Gastrocnemius medialis (tissue), 4 donors: ENCODE measurements around the gene ASRGL1. TPM values are rescaled to one million over a fixed set of nuclear protein-coding genes. Genes with fewer than 3 reads are reported as not detected.
A peak's percentile ranks its signal among the peaks of the same experiment; 100 is the strongest.

Experiments
- ATAC-seq, 2 donors: fragments of 150-250 bp; one replicate each; pipeline ENCODE4 v1.9.1; 2016
- DNase-seq, 2 donors: peaks; one replicate each; pipeline ENCODE4 v3.0.0-alpha.2; 2019
- H3K27ac ChIP-seq, 4 donors: fragments of 200-600 bp; sonication (generic); 1 replicate in 1 of 4; 2 replicates in 3 of 4; pipeline ENCODE4 v1.5.1; 2016 to 2018; ENCODE audit warnings: mild to moderate bottlenecking in 2 of 4, moderate library complexity in 1 of 4
- H3K27me3 ChIP-seq, 3 donors: fragments of 200-600 bp; sonication (generic) in 2 of 3; 1 replicate in 1 of 3; 2 replicates in 2 of 3; pipeline versions ENCODE4 v1.5.1 to v1.6.0; 2016 to 2019; ENCODE audit warnings: mild to moderate bottlenecking in 1 of 3, moderate library complexity in 1 of 3
- H3K36me3 ChIP-seq, 2 donors: fragments of 200-600 bp; sonication (generic) in 1 of 2; one replicate each; pipeline ENCODE4 v1.5.1; 2017 to 2018
- H3K4me1 ChIP-seq, 2 donors: fragments of 200-600 bp; sonication (generic) in 1 of 2; one replicate each; pipeline ENCODE4 v1.5.1; 2016 to 2017; ENCODE audit warnings: mild to moderate bottlenecking in 2 of 2
- H3K4me3 ChIP-seq, 4 donors: fragments of 200-600 bp; sonication (generic) in 3 of 4; 1 replicate in 1 of 4; 2 replicates in 3 of 4; pipeline ENCODE4 v1.5.1; 2016 to 2019; ENCODE audit warnings: mild to moderate bottlenecking in 2 of 4
- H3K9me3 ChIP-seq, 3 donors: fragments of 200-600 bp; sonication (generic) in 2 of 3; 1 replicate in 1 of 3; 2 replicates in 2 of 3; pipeline ENCODE4 v1.5.1; 2016 to 2019
- CTCF ChIP-seq, 5 experiments: fragments of 450-650 bp in 3 of 5; fragments of 200-600 bp in 2 of 5; sonication (generic) in 2 of 5; IDR thresholded peaks in 4 of 5; conservative IDR thresholded peaks in 1 of 5; 1 replicate in 4 of 5; 2 replicates in 1 of 5; pipeline ENCODE4 v1.5.1; 2016 to 2019; ENCODE audit warnings: antibody characterized with exemption in 5 of 5, mild to moderate bottlenecking in 3 of 5, moderate library complexity in 3 of 5
- POLR2A ChIP-seq, 2 donors: fragments of 450-650 bp; IDR thresholded peaks; one replicate each; pipeline ENCODE4 v1.6.1; 2017; ENCODE audit warnings: antibody characterized with exemption in 2 of 2, mild to moderate bottlenecking in 2 of 2, moderate library complexity in 2 of 2
- in situ Hi-C, 4 donors: fragments of 200-750 bp; cut with MboI; loops; one replicate each; pipeline versions ENCODE4 v1.15.0 to v1.8.0; 2017; ENCODE audit warnings: low sequenced_read_pairs in 4 of 4
- intact Hi-C: fragments of 100-400 bp; cut with DNase I; formaldehyde crosslinking; loops from one replicate; pipeline ENCODE4 v1.15.1; 2023; ENCODE audit warnings: low total_unique reads
- total RNA-seq, 4 donors: library from RNA; depleted of rRNA; stranded (reverse); fragments of >200 nt; gene quantifications; one replicate each; pipeline versions ENCODE4 v1.1.0 to v1.2.3, GENCODE V29; 2016

Gene ASRGL1
- total RNA-seq, 4 donors from 2014 or later, result 6.4 to 24.6 (median 8.7) TPM

GRCh38 chr11:62421996-62422395 is 84.7 kb downstream of the ASRGL1 start:
- no peaks in the 10 kb centered on the region for H3K4me1 ChIP-seq
- no peak for DNase-seq

GRCh38 chr11:62423012-62423411 is 85.8 kb downstream of the ASRGL1 start:
- no peaks in the 10 kb centered on the region for H3K36me3 ChIP-seq
- H3K27ac ChIP-seq, result no peak overlapping the region
- intact Hi-C loops (no loop called here), in situ Hi-C loops (loop anchor here (10.0 to 25.0 kb wide), 4 partner anchors 112 to 142 kb away; partner anchors contain the start of gene AHNAK (in 1 of the 4))
- H3K4me1 ChIP-seq, result no peaks in the 10 kb centered on the region
- H3K9me3 ChIP-seq, result no peaks in the 10 kb centered on the region
- H3K4me3 ChIP-seq, result no peak overlapping the region
- ATAC-seq (no peak), DNase-seq (no peak)
- no peaks in the 10 kb centered on the region for H3K27me3 ChIP-seq
- TF ChIP-seq POLR2A (IDR thresholded peaks at IDR 0.05) (no peak), CTCF (IDR thresholded peaks at IDR 0.05 in 4 of 5, conservative IDR thresholded peaks at IDR 0.05 in 1 of 5) (no peak)

More at GRCh38 chr11:62421996-62422395, 84.7 kb downstream of the ASRGL1 start:
- H3K27me3 ChIP-seq, result no peaks in the 10 kb centered on the region
- no peak overlapping the region for H3K4me3 ChIP-seq
- intact Hi-C loops (no loop called here), in situ Hi-C loops (loop anchor here (10.0 to 25.0 kb wide), 4 partner anchors 113 to 143 kb away; partner anchors contain the start of gene AHNAK (in 1 of the 4))
- no peaks in the 10 kb centered on the region for H3K36me3 ChIP-seq
- no peak overlapping the region for H3K27ac ChIP-seq
- H3K9me3 ChIP-seq, result no peaks in the 10 kb centered on the region
- TF ChIP-seq POLR2A (IDR thresholded peaks at IDR 0.05), result no peak
- no peak for TF ChIP-seq CTCF (IDR thresholded peaks at IDR 0.05 in 4 of 5, conservative IDR thresholded peaks at IDR 0.05 in 1 of 5)
- no peak for ATAC-seq

- in situ Hi-C loops, result loop anchor here in 3 of 4 donors (10.0 kb wide), 3 partner anchors 107 to 137 kb away; no protein-coding TSS in a partner anchor
- DNase-seq, result no peak
- Histone ChIP-seq H3K4me1 (no peaks in the 10 kb centered on the region), H3K36me3 (no peaks in the 10 kb centered on the region), H3K4me3 (no peak overlapping the region), H3K27ac (peak overlapping the region in 1 of 4 donors; percentile 5), H3K9me3 (no peaks in the 10 kb centered on the region), H3K27me3 (no peaks in the 10 kb centered on the region)
- intact Hi-C loops, result no loop called here
- ATAC-seq, result no peak
- no peak for TF ChIP-seq POLR2A (IDR thresholded peaks at IDR 0.05)
- no peak for TF ChIP-seq CTCF (IDR thresholded peaks at IDR 0.05 in 4 of 5, conservative IDR thresholded peaks at IDR 0.05 in 1 of 5)
Observed at GRCh38 chr11:62427630-62428233, 90.5 kb downstream of the ASRGL1 start.

GRCh38 chr11:62428871-62429560 is 91.8 kb downstream of the ASRGL1 start:
- H3K4me1 ChIP-seq, result peaks cover 0 to 5% of the 10 kb centered on the region in 2 donors
- no peak for ATAC-seq
- no peak for TF ChIP-seq CTCF (IDR thresholded peaks at IDR 0.05 in 4 of 5, conservative IDR thresholded peaks at IDR 0.05 in 1 of 5)
- TF ChIP-seq POLR2A (IDR thresholded peaks at IDR 0.05), result no peak
- H3K27me3 ChIP-seq, result no peaks in the 10 kb centered on the region
- DNase-seq, result no peak
- intact Hi-C loops, result no loop called here
- in situ Hi-C loops, result loop anchor here in 3 of 4 donors (10.0 kb wide), 3 partner anchors 106 to 136 kb away; no protein-coding TSS in a partner anchor
- H3K36me3 ChIP-seq, result no peaks in the 10 kb centered on the region
- no peaks in the 10 kb centered on the region for H3K9me3 ChIP-seq
- no peak overlapping the region for H3K4me3 ChIP-seq
- no peak overlapping the region for H3K27ac ChIP-seq
